ENCODE measurements around the gene EFNB2.
A peak's percentile ranks its signal among the peaks of the same experiment; 100 is the strongest.

The EFNB2 gene

DNA sequence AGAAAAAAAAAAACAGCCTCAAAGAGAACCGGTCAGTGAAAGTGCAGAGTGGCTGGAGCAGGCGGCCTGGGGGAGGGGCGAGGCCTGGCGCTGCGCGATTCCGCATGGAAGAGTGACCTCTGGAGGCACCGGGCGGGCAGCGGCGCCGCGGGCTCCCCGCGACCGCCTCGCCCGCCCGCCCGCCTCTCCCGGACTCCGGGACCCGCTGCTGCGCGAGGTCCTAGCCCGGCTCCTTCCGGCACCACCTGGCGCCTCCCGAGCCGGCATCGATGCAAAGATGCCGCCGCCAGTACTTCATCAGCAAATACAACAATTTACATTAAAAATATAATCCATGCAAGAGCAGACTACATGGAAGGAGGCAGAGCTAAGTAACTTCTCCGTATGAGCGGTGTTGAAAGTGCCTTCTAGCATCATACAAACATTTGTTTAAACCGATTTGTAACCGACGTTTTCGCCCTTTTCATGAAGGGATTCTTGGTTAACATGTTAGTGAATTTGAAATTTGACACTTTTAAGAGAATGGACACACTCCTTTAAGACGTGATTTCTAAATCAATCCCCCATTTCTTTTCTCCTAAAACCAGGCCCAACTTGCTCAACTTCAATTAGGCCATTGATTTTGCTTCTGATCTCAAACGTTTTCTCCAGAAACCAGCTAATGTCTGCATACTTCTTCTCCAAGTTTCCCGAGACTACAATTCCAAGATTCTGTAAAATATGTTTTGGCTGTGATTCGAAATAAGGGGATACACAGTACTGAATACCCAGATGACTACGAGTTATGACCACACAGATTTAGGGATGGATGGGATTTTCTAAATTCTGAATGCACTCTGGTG lies 2.1 kb downstream of the EFNB2 start:
- Histone ChIP-seq H3K4me1 (ENCODE audit: control insufficient read depth in 1 of 2, insufficient read depth in 2 of 2, low read length in 2 of 2) (peaks cover 12 to 22% of the 10 kb centered on the region in 2 donors), H3K27me3 (ENCODE audit: control insufficient read depth in 1 of 2, insufficient read depth in 2 of 2, low read length in 2 of 2) (no peaks in the 10 kb centered on the region), H3K27ac (ENCODE audit: low read depth, low read length) (peak overlapping the region; percentile 33), H3K9ac (ENCODE audit: low read depth in 1 of 2, low read length in 2 of 2) (peak overlapping the region; percentile 84 to 85), H3K9me3 (ENCODE audit: control insufficient read depth in 1 of 2, low read length in 2 of 2) (no peaks in the 10 kb centered on the region), H3K36me3 (ENCODE audit: control insufficient read depth in 1 of 2, insufficient read depth in 2 of 2, low read length in 2 of 2) (no peaks in the 10 kb centered on the region), H3K4me3 (ENCODE audit: low read depth in 1 of 2, low read length in 2 of 2) (peak overlapping the region; percentile 79 to 85)

DNA sequence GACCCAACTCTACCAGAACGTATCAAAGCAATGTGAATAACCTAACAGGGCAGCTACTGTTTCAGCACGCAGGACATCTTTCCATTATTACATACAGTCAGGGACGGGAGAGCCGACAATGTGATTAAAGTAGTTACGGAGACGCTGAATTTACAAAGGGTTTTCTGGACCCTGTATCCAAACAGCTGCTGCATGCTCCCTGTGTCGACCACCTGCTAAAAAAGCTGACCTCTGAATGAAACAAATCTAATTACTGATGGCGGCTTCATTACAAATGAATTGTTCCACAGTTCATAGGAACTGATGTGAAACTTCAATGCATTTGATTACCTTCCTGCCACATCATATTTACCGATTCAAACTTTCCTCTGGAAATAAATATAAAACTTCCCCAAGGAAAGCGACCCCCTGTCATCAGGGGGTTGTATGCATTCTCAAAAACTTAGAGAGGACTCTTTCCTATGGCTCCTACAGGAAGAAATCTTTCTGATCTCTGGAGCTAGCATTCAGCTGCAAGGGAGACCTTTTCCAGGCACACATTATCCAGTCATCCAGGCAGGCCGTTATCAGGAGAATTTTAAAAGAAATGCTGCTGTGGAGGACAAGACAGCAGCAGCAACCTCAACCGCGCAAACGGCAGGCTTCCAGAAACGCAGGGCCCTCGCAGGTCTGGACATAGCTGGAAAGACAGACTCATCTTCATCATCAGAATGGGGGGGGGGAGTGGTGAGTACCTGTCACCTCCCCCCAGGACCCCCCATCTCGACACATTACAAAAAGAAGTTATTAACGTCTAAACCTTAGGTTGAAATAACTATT lies 3.1 kb downstream of the EFNB2 start:
- Histone ChIP-seq H3K9me3 (ENCODE audit: control insufficient read depth in 1 of 2, low read length in 2 of 2) (no peaks in the 10 kb centered on the region), H3K27me3 (ENCODE audit: control insufficient read depth in 1 of 2, insufficient read depth in 2 of 2, low read length in 2 of 2) (no peaks in the 10 kb centered on the region), H3K4me3 (ENCODE audit: low read depth in 1 of 2, low read length in 2 of 2) (peak overlapping the region; percentile 79 to 85), H3K9ac (ENCODE audit: low read depth in 1 of 2, low read length in 2 of 2) (peak overlapping the region; percentile 31 to 34), H3K4me1 (ENCODE audit: control insufficient read depth in 1 of 2, insufficient read depth in 2 of 2, low read length in 2 of 2) (peaks cover 12 to 22% of the 10 kb centered on the region in 2 donors), H3K27ac (ENCODE audit: low read depth, low read length) (no peak overlapping the region), H3K36me3 (ENCODE audit: control insufficient read depth in 1 of 2, insufficient read depth in 2 of 2, low read length in 2 of 2) (no peaks in the 10 kb centered on the region)

DNA sequence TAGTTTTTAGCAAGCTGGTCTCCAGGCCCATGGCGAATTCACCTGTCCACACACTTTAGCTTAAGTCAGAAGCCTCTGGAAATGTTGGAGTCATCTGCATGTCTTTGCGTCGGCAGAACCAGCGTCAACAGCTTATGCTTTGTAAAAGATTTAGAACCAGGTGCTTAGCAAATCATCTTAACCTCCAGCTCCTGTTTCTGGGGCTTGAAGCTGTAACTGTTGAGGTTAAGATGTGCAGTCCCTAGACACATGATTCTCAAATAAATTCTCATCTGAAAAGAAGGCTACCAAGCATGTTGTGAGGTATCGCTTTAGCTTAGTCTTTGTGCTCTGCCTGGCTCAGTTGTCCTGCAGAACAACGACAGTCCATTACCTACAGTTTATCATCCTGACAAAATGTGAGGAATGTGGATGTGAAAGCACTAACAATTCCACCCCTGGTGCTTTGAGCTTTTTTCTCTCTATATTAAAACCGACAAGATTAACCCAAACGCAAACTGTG lies 4.4 kb downstream of the EFNB2 start:
- Histone ChIP-seq H3K36me3 (ENCODE audit: control insufficient read depth in 1 of 2, insufficient read depth in 2 of 2, low read length in 2 of 2) (no peaks in the 10 kb centered on the region), H3K9me3 (ENCODE audit: control insufficient read depth in 1 of 2, low read length in 2 of 2) (no peaks in the 10 kb centered on the region), H3K9ac (ENCODE audit: low read depth in 1 of 2, low read length in 2 of 2) (peak overlapping the region; percentile 16 to 21), H3K4me1 (ENCODE audit: control insufficient read depth in 1 of 2, insufficient read depth in 2 of 2, low read length in 2 of 2) (peaks cover 8 to 22% of the 10 kb centered on the region in 2 donors), H3K27ac (ENCODE audit: low read depth, low read length) (no peak overlapping the region), H3K27me3 (ENCODE audit: control insufficient read depth in 1 of 2, insufficient read depth in 2 of 2, low read length in 2 of 2) (no peaks in the 10 kb centered on the region), H3K4me3 (ENCODE audit: low read depth in 1 of 2, low read length in 2 of 2) (peak overlapping the region; percentile 18 to 79)

DNA sequence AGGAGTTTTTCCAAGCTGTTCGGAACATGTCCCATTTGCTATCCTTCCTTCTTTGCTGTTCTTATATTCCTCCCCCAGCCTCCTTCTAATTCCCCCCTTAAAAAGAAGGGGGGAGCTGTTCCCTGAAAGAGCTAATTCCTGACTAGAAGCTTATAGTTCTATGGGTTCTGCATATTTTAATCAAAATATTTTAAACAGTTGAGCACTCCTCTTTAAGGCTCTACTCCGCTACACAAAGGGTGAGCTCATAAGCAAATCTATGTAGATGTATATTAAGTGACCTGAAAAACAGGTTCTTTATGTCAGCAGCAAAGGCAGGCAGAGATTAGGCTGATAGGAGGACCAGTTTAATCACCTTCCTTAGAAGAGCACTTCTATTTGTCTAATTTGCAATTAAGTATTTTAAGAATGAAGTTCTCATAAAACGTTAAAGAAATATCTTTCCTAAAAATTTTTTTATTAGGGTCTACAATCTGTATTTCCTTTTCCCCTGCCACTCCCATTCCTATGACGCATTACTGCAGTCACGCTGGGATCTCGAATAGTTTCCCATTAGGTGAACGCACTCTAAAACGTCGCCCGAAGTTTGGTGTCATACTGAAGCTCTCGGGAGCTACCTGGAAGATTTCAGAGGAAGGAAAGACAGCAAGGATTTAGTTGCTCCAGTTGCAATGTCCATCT lies 5.2 kb downstream of the EFNB2 start:
- Histone ChIP-seq H3K27me3 (ENCODE audit: control insufficient read depth in 1 of 2, insufficient read depth in 2 of 2, low read length in 2 of 2) (no peaks in the 10 kb centered on the region), H3K9me3 (ENCODE audit: control insufficient read depth in 1 of 2, low read length in 2 of 2) (no peaks in the 10 kb centered on the region), H3K36me3 (ENCODE audit: control insufficient read depth in 1 of 2, insufficient read depth in 2 of 2, low read length in 2 of 2) (no peaks in the 10 kb centered on the region), H3K9ac (ENCODE audit: low read depth in 1 of 2, low read length in 2 of 2) (peak overlapping the region in 1 of 2 donors; percentile 21), H3K4me3 (ENCODE audit: low read depth in 1 of 2, low read length in 2 of 2) (peak overlapping the region in 1 of 2 donors; percentile 79), H3K4me1 (ENCODE audit: control insufficient read depth in 1 of 2, insufficient read depth in 2 of 2, low read length in 2 of 2) (peaks cover 5 to 22% of the 10 kb centered on the region in 2 donors), H3K27ac (ENCODE audit: low read depth, low read length) (no peak overlapping the region)

DNA sequence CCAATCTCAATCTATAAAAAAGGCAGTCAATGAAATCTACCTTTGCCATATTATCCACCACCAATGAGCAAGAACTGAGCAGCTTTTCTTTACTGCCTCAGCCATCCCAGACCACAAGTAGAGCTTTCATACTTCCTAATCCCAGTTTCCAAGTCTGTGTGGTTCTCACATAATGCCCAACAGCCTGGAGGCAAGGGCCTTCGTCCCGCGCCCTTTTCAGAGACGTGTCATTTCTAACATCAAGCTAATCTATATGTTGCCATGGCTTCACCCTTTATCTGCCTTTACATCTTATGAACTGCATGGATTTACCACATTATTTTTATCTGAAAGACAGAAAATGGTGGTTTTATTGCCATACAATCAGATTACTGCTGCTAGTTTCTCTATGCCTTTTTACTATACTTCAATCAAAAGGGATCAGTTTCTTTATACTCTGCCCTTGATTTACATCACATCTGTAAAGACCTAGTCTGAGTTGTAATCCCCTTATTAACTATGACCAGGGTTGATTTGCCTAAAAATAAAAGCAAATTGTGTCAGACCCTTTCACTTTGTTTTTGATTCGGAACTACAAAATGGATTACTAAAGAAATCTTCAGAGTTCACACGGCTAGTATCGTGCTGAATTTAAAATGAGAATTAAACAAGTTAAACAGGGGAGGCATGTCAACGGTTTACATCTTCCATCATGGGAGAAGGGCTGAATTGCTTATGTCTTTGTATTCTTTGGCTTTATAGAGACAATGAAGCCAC lies 5.9 kb downstream of the EFNB2 start:
- peaks cover 5 to 27% of the 10 kb centered on the region in 2 donors for H3K4me1 ChIP-seq (ENCODE audit: control insufficient read depth in 1 of 2, insufficient read depth in 2 of 2, low read length in 2 of 2)
- H3K36me3 ChIP-seq (ENCODE audit: control insufficient read depth in 1 of 2, insufficient read depth in 2 of 2, low read length in 2 of 2): peaks cover 0 to 3% of the 10 kb centered on the region in 2 donors
- no peak overlapping the region for H3K4me3 ChIP-seq (ENCODE audit: low read depth in 1 of 2, low read length in 2 of 2)
- H3K9ac ChIP-seq (ENCODE audit: low read depth in 1 of 2, low read length in 2 of 2): no peak overlapping the region
- H3K9me3 ChIP-seq (ENCODE audit: control insufficient read depth in 1 of 2, low read length in 2 of 2): no peaks in the 10 kb centered on the region
- H3K27ac ChIP-seq (ENCODE audit: low read depth, low read length): no peak overlapping the region
- H3K27me3 ChIP-seq (ENCODE audit: control insufficient read depth in 1 of 2, insufficient read depth in 2 of 2, low read length in 2 of 2): no peaks in the 10 kb centered on the region

DNA sequence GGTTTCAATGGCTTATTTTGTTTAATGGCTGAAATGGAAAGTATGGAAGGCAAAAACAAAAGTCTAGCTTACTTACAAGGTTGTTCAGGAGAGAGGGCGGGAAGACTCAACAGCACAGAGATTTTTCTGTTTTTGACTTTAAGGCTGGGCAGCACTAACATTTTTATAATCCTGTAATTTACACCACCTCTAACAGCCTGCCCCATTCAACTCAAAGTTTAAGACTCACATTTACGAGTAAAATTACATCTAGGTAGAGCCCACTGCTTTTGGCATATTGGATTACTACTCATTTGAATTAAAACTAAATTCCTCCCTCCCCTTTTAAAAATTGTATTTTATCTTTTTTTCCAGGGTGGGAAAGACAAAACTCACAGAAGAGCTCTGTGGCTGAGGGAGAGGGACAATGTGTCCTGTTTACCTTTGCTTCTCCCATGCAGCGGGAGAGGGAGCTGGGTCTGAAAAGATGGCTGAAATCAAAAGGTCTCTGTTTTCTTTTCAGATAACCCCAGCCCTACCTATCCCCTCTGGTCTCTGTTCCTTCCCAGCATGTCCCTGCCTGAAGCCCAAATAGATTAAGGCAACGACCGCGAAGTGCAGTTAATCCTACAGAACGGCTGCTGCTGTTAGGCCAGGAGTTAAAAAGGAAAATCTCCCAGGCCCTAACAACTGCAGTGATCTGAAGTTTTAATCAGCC lies 6.6 kb downstream of the EFNB2 start:
- Histone ChIP-seq H3K4me1 (ENCODE audit: control insufficient read depth in 1 of 2, insufficient read depth in 2 of 2, low read length in 2 of 2) (peaks cover 5 to 27% of the 10 kb centered on the region in 2 donors), H3K27ac (ENCODE audit: low read depth, low read length) (no peak overlapping the region), H3K36me3 (ENCODE audit: control insufficient read depth in 1 of 2, insufficient read depth in 2 of 2, low read length in 2 of 2) (peaks cover 0 to 3% of the 10 kb centered on the region in 2 donors), H3K27me3 (ENCODE audit: control insufficient read depth in 1 of 2, insufficient read depth in 2 of 2, low read length in 2 of 2) (no peaks in the 10 kb centered on the region), H3K4me3 (ENCODE audit: low read depth in 1 of 2, low read length in 2 of 2) (no peak overlapping the region), H3K9me3 (ENCODE audit: control insufficient read depth in 1 of 2, low read length in 2 of 2) (no peaks in the 10 kb centered on the region), H3K9ac (ENCODE audit: low read depth in 1 of 2, low read length in 2 of 2) (no peak overlapping the region)

DNA sequence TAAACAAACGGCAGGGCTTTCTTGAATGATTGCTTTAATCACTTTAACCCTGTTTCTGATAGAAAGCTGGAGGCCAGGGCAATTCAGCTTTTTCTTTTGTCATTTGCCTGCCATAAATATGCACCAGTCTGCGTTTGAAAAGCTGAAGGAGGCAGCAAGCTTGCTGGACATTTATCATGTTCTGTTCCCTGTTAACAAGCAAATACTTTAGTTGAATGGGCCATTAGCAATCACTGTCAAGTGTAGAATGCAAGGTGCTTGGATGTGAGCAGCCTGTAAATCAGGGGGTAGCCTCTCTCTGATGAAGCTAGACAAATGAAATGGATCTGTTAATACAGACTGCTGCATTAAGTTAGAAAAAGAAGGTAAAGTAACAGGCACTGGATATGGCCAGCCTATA lies 7.6 kb downstream of the EFNB2 start:
- H3K36me3 ChIP-seq (ENCODE audit: control insufficient read depth in 1 of 2, insufficient read depth in 2 of 2, low read length in 2 of 2): peaks cover 0 to 3% of the 10 kb centered on the region in 2 donors
- H3K27me3 ChIP-seq (ENCODE audit: control insufficient read depth in 1 of 2, insufficient read depth in 2 of 2, low read length in 2 of 2): no peaks in the 10 kb centered on the region
- H3K27ac ChIP-seq (ENCODE audit: low read depth, low read length): no peak overlapping the region
- H3K4me3 ChIP-seq (ENCODE audit: low read depth in 1 of 2, low read length in 2 of 2): no peak overlapping the region
- peaks cover 5 to 27% of the 10 kb centered on the region in 2 donors for H3K4me1 ChIP-seq (ENCODE audit: control insufficient read depth in 1 of 2, insufficient read depth in 2 of 2, low read length in 2 of 2)
- no peaks in the 10 kb centered on the region for H3K9me3 ChIP-seq (ENCODE audit: control insufficient read depth in 1 of 2, low read length in 2 of 2)
- no peak overlapping the region for H3K9ac ChIP-seq (ENCODE audit: low read depth in 1 of 2, low read length in 2 of 2)

DNA sequence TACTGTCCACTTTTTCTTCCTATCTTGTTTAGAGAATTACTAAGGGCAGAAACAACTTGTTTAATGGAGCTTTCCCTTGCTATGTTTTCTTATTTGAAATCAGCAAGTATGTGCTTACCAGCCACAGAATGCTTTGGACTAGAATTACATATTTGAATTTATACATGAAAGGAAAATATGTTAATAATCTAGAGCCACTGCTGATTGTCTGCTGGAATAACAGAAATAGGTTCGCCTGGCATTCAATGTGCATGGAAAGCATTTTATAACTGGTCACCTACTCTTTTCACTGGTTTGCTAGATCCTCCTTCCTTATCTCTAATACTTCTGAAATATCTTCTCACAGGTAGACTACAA lies 8.0 kb downstream of the EFNB2 start:
- H3K27ac ChIP-seq (ENCODE audit: low read depth, low read length): no peak overlapping the region
- H3K27me3 ChIP-seq (ENCODE audit: control insufficient read depth in 1 of 2, insufficient read depth in 2 of 2, low read length in 2 of 2): no peaks in the 10 kb centered on the region
- H3K9ac ChIP-seq (ENCODE audit: low read depth in 1 of 2, low read length in 2 of 2): no peak overlapping the region
- peaks cover 5 to 27% of the 10 kb centered on the region in 2 donors for H3K4me1 ChIP-seq (ENCODE audit: control insufficient read depth in 1 of 2, insufficient read depth in 2 of 2, low read length in 2 of 2)
- H3K4me3 ChIP-seq (ENCODE audit: low read depth in 1 of 2, low read length in 2 of 2): no peak overlapping the region
- peaks cover 0 to 3% of the 10 kb centered on the region in 2 donors for H3K36me3 ChIP-seq (ENCODE audit: control insufficient read depth in 1 of 2, insufficient read depth in 2 of 2, low read length in 2 of 2)
- H3K9me3 ChIP-seq (ENCODE audit: control insufficient read depth in 1 of 2, low read length in 2 of 2): no peaks in the 10 kb centered on the region
